GM21447 (cell line): ENCODE measurements around the gene GOLGA8J.
"Not testable (repeated sequence)": the region's sequence is repeated elsewhere in the genome, so short reads cannot be mapped to it uniquely, and the experiment has no call there.

Experiments
- ATAC-seq: cut with Tn5 transposase; IDR thresholded peaks from one replicate; pipeline ENCODE4 v1.9.1; 2021; ENCODE audit not compliant: unreplicated experiment

Gene GOLGA8J

DNA sequence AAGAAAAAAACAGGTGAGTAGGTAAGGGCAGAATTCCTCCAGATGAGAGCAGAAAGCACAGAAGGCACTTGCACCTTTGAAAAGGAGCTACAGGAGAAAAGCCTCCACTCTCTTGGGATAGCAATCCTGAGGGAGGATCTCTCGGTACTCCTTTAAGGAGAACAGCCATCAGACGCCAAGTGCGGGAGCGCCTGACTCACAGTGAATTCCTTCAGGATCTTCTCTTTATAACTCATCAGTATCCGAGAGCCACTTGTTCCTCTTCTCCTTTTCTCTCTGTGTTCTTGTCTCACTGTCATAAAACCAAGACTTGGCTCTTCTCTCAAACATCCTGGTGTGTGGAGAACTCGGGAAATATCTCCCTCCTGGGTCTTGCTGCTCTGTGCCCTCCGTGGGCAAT lies 10.1 kb upstream of the GOLGA8J start:
- no peak for ATAC-seq

DNA sequence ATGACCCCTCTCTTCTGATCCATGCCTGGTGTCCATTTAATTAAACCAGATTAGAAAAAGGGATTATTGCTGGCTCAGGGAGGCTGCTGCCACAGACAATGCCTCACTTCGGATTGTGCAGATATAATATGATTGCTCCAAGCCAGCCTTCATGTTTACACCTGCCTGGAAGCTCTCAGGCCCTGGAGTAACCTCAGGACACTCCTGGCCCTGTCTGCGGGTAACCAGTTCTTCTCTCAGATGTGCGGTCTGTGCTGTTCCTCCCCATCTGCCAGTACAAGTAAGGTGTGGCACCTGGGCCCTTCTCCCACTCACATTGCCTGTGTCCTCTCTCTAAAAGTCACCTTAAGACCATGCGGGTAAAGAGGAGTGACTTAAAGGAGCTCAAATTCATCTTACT lies 8.8 kb upstream of the GOLGA8J start:
- no peak for ATAC-seq

DNA sequence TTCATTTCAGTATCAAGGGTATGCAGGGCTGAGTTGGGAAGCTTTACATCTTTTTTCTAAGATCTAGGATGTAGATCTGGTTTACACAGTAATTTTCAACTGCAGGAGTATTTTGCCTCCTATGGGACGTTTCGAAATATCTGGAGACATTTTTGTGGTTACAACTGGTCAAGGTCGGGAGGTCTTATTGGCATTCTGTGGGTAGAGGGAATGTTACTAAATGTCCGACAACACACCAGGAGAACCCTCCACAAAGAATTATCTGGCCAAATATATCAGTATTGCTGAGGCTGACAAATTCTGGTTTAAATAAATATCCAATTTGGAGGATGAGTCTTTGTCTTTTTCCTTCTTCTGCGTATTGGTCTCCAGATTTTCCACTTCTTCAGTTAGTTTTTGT lies 1.9 kb upstream of the GOLGA8J start:
- not testable (repeated sequence) for ATAC-seq

DNA sequence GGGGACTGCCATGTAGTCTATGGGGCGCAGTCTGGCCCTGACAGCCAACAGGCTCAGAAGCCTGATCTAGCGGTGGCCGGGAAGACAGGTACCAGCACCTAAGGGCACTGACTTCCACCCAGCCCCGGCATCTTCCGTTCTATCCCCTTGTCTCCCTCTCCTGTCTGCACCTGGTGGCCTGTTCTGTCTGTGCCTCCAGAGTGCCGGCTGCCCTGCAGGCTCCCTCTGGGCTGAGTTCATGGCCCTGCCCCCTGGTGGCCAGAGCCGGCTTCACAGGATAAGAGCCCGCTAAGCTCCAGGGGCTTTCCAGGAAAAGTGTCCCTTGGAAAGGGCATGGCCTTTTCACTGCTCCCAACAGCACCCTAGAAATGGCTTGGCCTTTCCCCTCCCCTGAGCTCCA lies 15.1 kb downstream of the GOLGA8J start:
- not testable (repeated sequence) for ATAC-seq

DNA sequence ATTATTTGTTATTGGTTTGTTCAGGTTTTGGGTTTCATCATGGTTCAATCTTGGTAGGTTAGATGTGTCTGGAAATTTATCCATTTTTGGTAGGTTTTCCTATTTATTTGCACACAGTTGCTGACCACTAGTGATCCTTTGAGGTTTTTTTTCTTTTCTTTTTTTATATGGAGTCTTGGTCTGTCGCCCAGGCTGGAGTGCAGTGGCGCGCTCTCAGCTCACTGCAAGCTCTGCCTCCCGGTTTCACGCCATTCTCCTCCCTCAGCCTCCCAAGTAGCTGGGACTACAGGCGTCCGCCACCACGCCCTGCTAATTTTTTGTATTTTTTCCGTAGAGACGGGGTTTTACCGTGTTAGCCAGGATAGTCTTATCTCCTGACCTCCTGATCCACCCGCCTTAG lies 20.1 kb downstream of the GOLGA8J start:
- not testable (repeated sequence) for ATAC-seq

DNA sequence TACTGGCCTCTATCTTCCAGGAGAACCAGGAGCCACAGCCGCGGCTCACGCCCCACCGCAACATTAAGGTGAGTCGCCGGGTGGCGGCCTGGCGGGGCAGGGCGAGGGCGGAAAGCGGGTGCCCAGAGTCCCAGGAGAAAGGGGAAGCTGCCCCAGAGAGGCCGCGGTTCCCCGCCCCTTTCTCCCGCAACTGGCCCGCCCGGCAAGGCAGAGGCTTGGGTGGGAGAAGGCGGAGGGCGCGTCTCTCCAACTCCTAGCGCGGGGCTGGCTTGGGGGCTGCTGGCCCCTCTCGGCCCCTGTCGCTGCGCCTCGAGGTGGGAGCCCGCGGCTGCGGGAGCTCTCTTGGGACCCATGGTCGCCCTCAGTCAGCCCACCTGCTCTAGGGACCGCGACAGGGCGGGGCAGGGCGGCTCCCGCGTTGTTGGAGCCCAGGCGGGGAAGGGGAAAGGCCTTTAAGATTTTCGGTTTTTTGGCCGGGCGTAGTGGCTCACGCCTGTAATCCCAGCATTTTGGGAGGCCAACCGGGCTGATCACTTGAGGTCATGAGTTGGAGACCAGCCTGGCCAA lies 21.3 kb downstream of the GOLGA8J start:
- not testable (repeated sequence) for ATAC-seq

DNA sequence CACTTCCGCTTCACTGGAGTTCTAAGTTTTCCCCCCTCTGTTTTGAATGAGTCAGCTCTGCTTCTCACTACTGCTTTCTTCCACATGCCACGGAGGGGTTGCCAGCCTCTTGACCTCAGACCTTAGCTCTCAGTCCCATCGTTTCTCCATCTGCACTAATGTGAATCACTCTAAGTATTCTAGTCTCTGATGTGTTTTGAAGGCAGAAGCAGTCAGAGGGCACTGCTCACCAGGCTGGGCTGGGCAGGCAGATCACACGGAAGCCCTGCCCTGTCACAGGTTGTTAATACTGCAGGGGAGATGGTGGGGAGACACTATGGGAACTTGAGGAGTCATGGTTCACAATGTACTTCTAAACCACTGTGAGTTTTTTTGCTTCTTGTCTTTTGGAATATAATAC lies 27.8 kb downstream of the GOLGA8J start:
- ATAC-seq, result not testable (repeated sequence)

DNA sequence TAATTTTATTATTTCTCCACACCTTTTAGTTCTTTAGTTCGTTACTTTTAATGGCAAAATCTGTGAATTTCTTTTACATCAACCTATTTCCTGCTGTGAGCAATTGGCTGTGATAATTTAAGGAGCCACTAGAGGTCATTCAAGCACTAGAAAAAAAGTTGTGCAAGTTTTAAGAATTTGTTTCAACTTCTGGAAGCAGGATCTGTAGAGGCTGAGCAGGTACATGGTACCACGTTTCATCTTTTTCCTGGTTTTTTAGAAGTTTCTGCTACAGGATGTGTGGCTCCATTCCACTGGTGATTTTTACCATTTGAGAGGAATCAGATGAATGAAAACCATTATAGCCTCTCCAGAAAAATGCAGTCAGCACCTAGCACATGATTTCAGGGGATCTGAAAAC lies 47.3 kb downstream of the GOLGA8J start:
- ATAC-seq, result not testable (repeated sequence)

DNA sequence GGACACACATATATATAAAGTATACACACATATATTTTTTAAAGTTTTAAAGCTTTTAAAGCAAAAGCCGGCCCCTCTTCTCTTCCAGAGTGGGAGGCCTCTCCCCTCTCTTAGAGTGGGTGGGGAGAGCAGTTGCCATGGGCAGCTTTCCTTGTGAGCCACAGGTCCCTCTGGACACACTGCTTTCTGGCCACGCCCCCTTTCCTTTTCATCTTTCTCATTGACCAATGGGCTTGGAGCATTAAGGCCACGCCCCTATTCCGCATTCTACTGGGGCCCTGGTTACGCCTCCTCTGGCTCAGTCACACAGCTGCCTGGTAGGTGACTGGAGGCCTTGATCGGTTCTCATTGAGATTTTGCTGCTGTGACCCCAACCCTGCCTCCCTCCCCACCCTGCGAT lies 52.0 kb downstream of the GOLGA8J start, which contains the start of gene GOLGA8T:
Gene GOLGA8T (plus strand): TSS at position 301 of the 400 bp plus-strand sequence. CDS start 98 bp downstream, at position 399.
- ATAC-seq, result not testable (repeated sequence)
